ENCODE results near the gene CLCA2.
"Not testable (repeated sequence)": the region's sequence is repeated elsewhere in the genome, so short reads cannot be mapped to it uniquely, and the experiment has no call there.

The CLCA2 gene

GRCh38 chr1:86478416-86479156, 54.6 kb downstream of the CLCA2 start:
- DNase-seq: no peak

- no peak for DNase-seq
These were observed 58.0 kb downstream of the CLCA2 start for GRCh38 chr1:86481966-86482365.

- DNase-seq: no peak
These were observed 63.3 kb downstream of the CLCA2 start for GRCh38 chr1:86487131-86487810.

GRCh38 chr1:86487811-86488141, 63.8 kb downstream of the CLCA2 start:
- DNase-seq: no peak

- DNase-seq: no peak
These were observed 65.4 kb downstream of the CLCA2 start for GRCh38 chr1:86489242-86489878.

GRCh38 chr1:86491171-86491950, 67.4 kb downstream of the CLCA2 start:
- no peak for DNase-seq

- no peak for DNase-seq
These were observed 74.3 kb downstream of the CLCA2 start for GRCh38 chr1:86498281-86498680.

- DNase-seq: peak; percentile 51
These were observed 76.1 kb downstream of the CLCA2 start for GRCh38 chr1:86499987-86500593.

- DNase-seq: no peak
These were observed 76.7 kb downstream of the CLCA2 start for GRCh38 chr1:86500714-86501113.

GRCh38 chr1:86502125-86502646, 78.2 kb downstream of the CLCA2 start:
- not testable (repeated sequence) for DNase-seq

- no peak for DNase-seq
These were observed 78.9 kb downstream of the CLCA2 start for GRCh38 chr1:86502721-86503405.

- no peak for DNase-seq
These were observed 79.6 kb downstream of the CLCA2 start for GRCh38 chr1:86503406-86504136.

GRCh38 chr1:86504137-86504479, 80.1 kb downstream of the CLCA2 start:
- DNase-seq: no peak

- DNase-seq: no peak
These were observed 81.1 kb downstream of the CLCA2 start for GRCh38 chr1:86504895-86505563.

- DNase-seq: no peak
These were observed 81.6 kb downstream of the CLCA2 start for GRCh38 chr1:86505564-86505902.
